Measurements from ENCODE around the gene EEF1AKMT1. TPM values are rescaled to one million over a fixed set of nuclear protein-coding genes. Genes with fewer than 3 reads are reported as not detected.

EEF1AKMT1 gene
- total and polyA plus RNA-seq, 12 donors = 6.1 to 10.2 (median 8.3) TPM

DNA sequence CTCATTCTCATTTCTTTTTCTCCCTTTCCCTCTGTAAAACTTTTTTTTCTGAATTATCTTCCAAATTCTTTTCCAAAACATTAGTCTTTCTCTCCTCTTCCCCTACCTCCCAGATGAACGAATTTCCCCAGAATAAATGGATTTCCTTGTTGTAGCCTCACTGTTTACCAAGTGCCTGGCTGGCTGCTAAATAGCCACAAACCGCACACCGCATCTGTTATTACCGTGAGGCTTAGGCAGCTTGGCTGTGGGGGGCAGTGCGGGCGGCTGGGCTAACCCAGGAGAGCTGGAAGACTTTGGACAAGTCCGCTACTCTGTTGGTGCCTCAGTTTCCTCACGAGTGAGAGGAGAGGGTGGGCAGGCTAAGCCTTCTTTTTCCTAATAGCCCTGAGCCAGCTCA lies 59.6 kb downstream of the EEF1AKMT1 start:
- ATAC-seq (peak in 5 of 8 donors; percentile 1 to 18 (median 5)), DNase-seq (no peak)
- 69 to 76% methylated on average over 8 of the region's 8 CpGs for WGBS, 2 donors
- H3K27me3 ChIP-seq = no peaks in the 10 kb centered on the region
- intact Hi-C loops (cut with DNase I) = loop anchor here in 8 of 10 donors (5.0 to 10.0 kb wide), 10 partner anchors 58 to 222 kb away; partner anchors contain the start of gene EEF1AKMT1 (in 3 of the 8)
- H3K27ac ChIP-seq = peak overlapping the region; percentile 42 to 88 (median 75)
- H3K36me3 ChIP-seq = no peaks in the 10 kb centered on the region
- TF ChIP-seq, protein P1, sequence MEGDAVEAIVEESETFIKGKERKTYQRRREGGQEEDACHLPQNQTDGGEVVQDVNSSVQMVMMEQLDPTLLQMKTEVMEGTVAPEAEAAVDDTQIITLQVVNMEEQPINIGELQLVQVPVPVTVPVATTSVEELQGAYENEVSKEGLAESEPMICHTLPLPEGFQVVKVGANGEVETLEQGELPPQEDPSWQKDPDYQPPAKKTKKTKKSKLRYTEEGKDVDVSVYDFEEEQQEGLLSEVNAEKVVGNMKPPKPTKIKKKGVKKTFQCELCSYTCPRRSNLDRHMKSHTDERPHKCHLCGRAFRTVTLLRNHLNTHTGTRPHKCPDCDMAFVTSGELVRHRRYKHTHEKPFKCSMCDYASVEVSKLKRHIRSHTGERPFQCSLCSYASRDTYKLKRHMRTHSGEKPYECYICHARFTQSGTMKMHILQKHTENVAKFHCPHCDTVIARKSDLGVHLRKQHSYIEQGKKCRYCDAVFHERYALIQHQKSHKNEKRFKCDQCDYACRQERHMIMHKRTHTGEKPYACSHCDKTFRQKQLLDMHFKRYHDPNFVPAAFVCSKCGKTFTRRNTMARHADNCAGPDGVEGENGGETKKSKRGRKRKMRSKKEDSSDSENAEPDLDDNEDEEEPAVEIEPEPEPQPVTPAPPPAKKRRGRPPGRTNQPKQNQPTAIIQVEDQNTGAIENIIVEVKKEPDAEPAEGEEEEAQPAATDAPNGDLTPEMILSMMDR (IDR thresholded peaks at IDR 0.05) = no peak
- peak overlapping the region in 1 of 10 donors; percentile 14 for H3K4me3 ChIP-seq
- H3K9me3 ChIP-seq = no peaks in the 10 kb centered on the region
- peaks cover 3 to 36% (median 24%) of the 10 kb centered on the region in 9 donors for H3K4me1 ChIP-seq

DNA sequence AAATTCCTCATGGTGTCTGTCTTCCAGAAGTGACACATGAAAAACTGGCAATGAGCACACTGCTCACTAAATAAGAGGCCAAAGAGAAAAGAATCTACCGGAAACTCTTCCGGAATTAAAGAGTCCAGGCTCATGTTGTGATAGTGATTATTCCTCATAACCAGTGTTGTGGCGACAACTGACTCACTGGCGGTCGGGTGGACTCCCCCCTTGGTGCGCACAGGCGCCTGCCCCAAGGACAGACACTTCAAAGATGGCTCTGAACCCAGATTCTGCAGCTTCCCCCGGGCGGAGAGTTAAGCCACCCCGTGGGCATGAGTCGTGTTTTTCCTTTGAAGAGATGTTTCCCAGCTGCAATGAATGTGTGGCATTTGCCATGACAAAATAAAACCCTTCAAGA lies 60.0 kb downstream of the EEF1AKMT1 start:
- 47 to 55% methylated on average over 11 of the region's 11 CpGs for WGBS, 2 donors
- intact Hi-C loops (cut with DNase I) = loop anchor here (1.0 to 10.0 kb wide), 13 partner anchors 59 to 221 kb away; partner anchors contain the start of gene EEF1AKMT1 (in 3 of the 10)
- TF ChIP-seq, protein P1 (IDR thresholded peaks at IDR 0.05) = no peak
- no peak for DNase-seq
- Histone ChIP-seq H3K27ac (peak overlapping the region; percentile 42 to 88 (median 75)), H3K27me3 (no peaks in the 10 kb centered on the region), H3K9me3 (no peaks in the 10 kb centered on the region), H3K4me1 (peaks cover 3 to 40% (median 24%) of the 10 kb centered on the region in 9 donors), H3K4me3 (peak overlapping the region in 1 of 10 donors; percentile 40), H3K36me3 (no peaks in the 10 kb centered on the region)
- ATAC-seq = peak in 7 of 8 donors; percentile 24 to 57 (median 41)

GRCh38 chr13:20713014-20713376 lies 60.8 kb downstream of the EEF1AKMT1 start:
- peak overlapping the region in 9 of 10 donors; percentile 16 to 41 (median 31) for H3K4me3 ChIP-seq
- peaks cover 3 to 43% (median 24%) of the 10 kb centered on the region in 9 donors for H3K4me1 ChIP-seq
- H3K9me3 ChIP-seq = no peaks in the 10 kb centered on the region
- TF ChIP-seq, protein P1 (IDR thresholded peaks at IDR 0.05) = no peak
- H3K27ac ChIP-seq = peak overlapping the region in 8 of 10 donors; percentile 27 to 88 (median 76)
- 13 to 17% methylated on average over 11 of the region's 11 CpGs for whole genome bisulfite sequencing, 2 donors
- intact Hi-C loops (cut with DNase I) = loop anchor here (1.0 to 10.0 kb wide), 13 partner anchors 59 to 221 kb away; partner anchors contain the start of gene EEF1AKMT1 (in 3 of the 10)
- DNase-seq (no peak), ATAC-seq (peak in 4 of 8 donors; percentile 13 to 26 (median 20))
- H3K27me3 ChIP-seq = no peaks in the 10 kb centered on the region
- H3K36me3 ChIP-seq = no peaks in the 10 kb centered on the region

- Histone ChIP-seq H3K4me3 (no peak overlapping the region), H3K9me3 (no peaks in the 10 kb centered on the region), H3K4me1 (peaks cover 3 to 43% (median 24%) of the 10 kb centered on the region in 9 donors), H3K27me3 (no peaks in the 10 kb centered on the region), H3K27ac (no peak overlapping the region), H3K36me3 (no peaks in the 10 kb centered on the region)
- TF ChIP-seq, protein P1 (IDR thresholded peaks at IDR 0.05) = no peak
- ATAC-seq (no peak), DNase-seq (no peak)
- WGBS, 2 donors = 86 to 87% methylated on average over 12 to 13 of the region's 13 CpGs
- intact Hi-C loops (cut with DNase I) = loop anchor here (1.0 to 10.0 kb wide), 14 partner anchors 61 to 219 kb away; partner anchors contain the start of gene EEF1AKMT1 (in 3 of the 10)
Measured at GRCh38 chr13:20711301-20712044, 62.3 kb downstream of the EEF1AKMT1 start.
